Measurements from ENCODE around the gene STON2. TPM values are rescaled to one million over a fixed set of nuclear protein-coding genes. Genes with fewer than 3 reads are reported as not detected.

Gene STON2
- total RNA-seq, 4 donors from 2014 or later = 3.3 to 87.8 (median 11.0) TPM

DNA sequence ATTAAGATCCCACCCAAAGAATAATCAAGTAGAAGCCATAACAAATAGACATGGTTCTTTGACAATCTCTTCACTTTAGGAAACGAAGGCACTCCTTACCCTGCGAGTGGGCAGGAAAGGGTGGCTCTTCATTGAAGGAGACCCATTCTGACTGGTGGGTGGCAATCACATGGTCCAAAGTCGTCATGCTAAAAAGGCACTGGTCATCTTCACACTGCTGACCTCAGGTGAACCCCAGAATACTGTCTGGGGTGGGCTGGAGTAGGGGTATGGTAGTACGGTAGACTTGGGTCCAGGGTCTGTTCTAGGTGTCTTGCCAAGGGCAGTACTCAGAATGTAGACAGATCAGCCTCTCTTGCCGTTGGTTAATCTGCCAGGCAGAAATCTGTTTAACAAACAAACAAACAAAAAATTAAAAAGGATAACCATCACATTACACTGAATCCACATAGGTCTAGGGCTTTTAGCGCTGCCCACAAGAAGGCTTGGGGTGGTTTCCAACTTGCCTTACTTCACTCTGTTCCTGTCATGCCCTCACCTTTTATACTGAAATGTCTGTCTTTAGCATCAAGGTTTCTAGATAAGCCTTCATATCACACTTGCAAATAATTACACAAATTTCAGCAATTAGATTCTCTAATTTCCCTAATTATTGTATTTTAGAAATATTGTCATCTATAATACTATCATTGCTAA, 1.8 kb downstream of the STON2 start:
- no peaks in the 10 kb centered on the region for H3K27me3 ChIP-seq
- intact Hi-C loops (cut with DNase I; ENCODE audit: low total_unique reads) = no loop called here
- no peaks in the 10 kb centered on the region for H3K4me1 ChIP-seq
- no peak overlapping the region for H3K4me3 ChIP-seq
- H3K9me3 ChIP-seq = no peaks in the 10 kb centered on the region
- no peak for DNase-seq
- no peak overlapping the region for H3K27ac ChIP-seq
- TF ChIP-seq, protein P1, sequence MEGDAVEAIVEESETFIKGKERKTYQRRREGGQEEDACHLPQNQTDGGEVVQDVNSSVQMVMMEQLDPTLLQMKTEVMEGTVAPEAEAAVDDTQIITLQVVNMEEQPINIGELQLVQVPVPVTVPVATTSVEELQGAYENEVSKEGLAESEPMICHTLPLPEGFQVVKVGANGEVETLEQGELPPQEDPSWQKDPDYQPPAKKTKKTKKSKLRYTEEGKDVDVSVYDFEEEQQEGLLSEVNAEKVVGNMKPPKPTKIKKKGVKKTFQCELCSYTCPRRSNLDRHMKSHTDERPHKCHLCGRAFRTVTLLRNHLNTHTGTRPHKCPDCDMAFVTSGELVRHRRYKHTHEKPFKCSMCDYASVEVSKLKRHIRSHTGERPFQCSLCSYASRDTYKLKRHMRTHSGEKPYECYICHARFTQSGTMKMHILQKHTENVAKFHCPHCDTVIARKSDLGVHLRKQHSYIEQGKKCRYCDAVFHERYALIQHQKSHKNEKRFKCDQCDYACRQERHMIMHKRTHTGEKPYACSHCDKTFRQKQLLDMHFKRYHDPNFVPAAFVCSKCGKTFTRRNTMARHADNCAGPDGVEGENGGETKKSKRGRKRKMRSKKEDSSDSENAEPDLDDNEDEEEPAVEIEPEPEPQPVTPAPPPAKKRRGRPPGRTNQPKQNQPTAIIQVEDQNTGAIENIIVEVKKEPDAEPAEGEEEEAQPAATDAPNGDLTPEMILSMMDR (IDR thresholded peaks at IDR 0.05) = no peak
- no peak for TF ChIP-seq POLR2A (IDR thresholded peaks at IDR 0.05)
- no peaks in the 10 kb centered on the region for H3K36me3 ChIP-seq

DNA sequence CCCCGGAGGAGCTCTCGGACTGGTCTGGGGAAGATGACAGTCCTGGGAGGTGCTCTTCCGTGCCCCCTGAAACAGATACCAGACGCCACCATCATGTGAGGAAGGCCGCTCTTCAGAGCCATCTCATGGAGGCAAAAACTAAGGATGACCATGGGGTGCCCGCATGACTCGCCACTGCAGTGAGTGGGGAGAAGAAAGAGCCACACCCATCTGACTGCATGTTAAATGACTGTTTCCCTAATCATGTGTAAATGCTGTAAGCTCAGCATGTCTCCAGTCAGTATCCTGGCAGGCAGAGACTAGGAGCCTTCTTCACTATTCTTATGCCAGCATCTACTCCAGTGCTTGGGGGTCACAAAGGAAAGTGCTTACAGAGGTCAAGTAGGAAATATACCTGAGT, 4.0 kb downstream of the STON2 start:
- DNase-seq = no peak
- intact Hi-C loops (cut with DNase I; ENCODE audit: low total_unique reads) = no loop called here
- Histone ChIP-seq H3K27me3 (no peaks in the 10 kb centered on the region), H3K4me1 (no peaks in the 10 kb centered on the region), H3K36me3 (no peaks in the 10 kb centered on the region), H3K27ac (no peak overlapping the region), H3K4me3 (no peak overlapping the region), H3K9me3 (no peaks in the 10 kb centered on the region)
- TF ChIP-seq POLR2A (IDR thresholded peaks at IDR 0.05) = no peak
- TF ChIP-seq, protein P1 (IDR thresholded peaks at IDR 0.05) = no peak

DNA sequence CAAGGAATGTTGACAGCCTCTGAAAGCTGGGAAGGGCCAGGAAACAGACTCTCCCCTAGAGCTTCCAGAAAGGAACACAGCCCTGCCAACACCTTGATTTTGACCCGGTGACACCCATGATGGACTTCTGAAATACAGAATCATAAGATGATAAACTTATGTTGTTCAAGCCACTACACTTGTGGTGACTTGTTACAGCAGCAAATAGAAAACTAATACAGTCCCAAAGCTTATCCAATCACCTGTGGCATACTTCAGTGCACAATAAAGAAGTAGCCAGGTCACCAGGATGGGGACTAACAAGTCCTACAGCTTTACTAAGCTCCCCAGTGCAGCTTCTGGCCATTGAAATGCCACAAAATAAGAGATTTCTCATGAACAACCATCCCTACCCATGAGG, 5.4 kb downstream of the STON2 start:
- intact Hi-C loops (cut with DNase I; ENCODE audit: low total_unique reads) = no loop called here
- no peaks in the 10 kb centered on the region for H3K4me1 ChIP-seq
- no peak overlapping the region for H3K4me3 ChIP-seq
- H3K36me3 ChIP-seq = no peaks in the 10 kb centered on the region
- DNase-seq = no peak
- no peak overlapping the region for H3K27ac ChIP-seq
- H3K27me3 ChIP-seq = no peaks in the 10 kb centered on the region
- TF ChIP-seq POLR2A (IDR thresholded peaks at IDR 0.05) = no peak
- TF ChIP-seq, protein P1 (IDR thresholded peaks at IDR 0.05) = no peak
- H3K9me3 ChIP-seq = no peaks in the 10 kb centered on the region

DNA sequence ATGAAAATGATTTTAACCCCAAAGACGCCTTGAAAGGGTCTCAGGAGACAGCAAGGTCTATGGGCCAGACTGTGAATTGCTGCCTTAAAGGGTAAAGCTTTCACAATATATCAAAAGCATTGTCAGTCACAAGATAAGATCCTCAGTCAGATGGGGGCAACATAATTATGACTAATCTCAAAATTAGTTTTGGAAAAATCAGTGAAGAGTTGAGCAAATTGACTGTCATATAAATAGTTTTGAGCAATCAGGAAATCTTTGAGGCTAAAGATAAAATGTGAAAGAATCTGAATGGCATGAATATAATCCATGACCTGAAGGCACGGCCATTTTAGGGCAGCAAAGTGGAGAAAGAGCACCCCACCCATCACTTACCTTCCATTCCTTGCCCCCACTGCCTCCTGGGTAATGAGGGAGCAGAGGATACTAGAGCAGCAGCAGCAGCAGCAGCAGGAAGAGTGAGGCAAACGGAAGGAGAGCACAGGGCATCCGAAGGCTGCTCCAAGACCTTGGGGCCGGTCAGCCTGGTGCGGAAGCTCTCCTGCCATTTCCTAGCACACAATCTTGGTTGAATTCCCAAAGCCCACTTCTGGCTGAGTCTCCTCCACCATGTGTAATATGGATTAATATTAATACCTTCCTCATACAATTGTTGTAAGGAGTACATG, 7.0 kb downstream of the STON2 start:
- Histone ChIP-seq H3K9me3 (no peaks in the 10 kb centered on the region), H3K27me3 (no peaks in the 10 kb centered on the region), H3K4me3 (no peak overlapping the region), H3K4me1 (no peaks in the 10 kb centered on the region), H3K36me3 (no peaks in the 10 kb centered on the region), H3K27ac (no peak overlapping the region)
- intact Hi-C loops (cut with DNase I; ENCODE audit: low total_unique reads) = no loop called here
- TF ChIP-seq, protein P1 (IDR thresholded peaks at IDR 0.05) = no peak
- no peak for TF ChIP-seq POLR2A (IDR thresholded peaks at IDR 0.05)
- DNase-seq = no peak

DNA sequence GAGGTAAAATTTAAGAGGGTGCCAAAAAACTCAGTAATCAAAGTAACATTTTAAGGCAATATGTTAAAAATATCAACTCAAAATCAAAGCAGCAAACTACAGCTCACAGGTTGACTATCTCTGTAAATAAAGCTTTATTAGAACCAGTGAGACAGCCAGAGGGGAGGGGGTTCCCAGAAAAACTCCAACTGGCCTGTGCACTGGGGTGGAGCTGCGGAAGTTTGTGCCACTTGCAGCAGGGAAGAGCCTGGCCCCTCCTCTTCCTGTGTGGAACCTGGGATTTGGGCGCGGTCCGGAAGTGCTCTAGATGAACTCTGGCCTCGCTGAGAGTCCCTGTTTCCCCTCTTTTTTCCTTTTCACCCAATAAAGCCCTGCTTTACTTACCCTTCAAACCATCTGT, 8.1 kb downstream of the STON2 start:
- Histone ChIP-seq H3K9me3 (no peaks in the 10 kb centered on the region), H3K4me3 (no peak overlapping the region), H3K27me3 (no peaks in the 10 kb centered on the region), H3K27ac (no peak overlapping the region), H3K4me1 (no peaks in the 10 kb centered on the region), H3K36me3 (no peaks in the 10 kb centered on the region)
- intact Hi-C loops (cut with DNase I; ENCODE audit: low total_unique reads) = no loop called here
- TF ChIP-seq, protein P1 (IDR thresholded peaks at IDR 0.05) = no peak
- no peak for TF ChIP-seq POLR2A (IDR thresholded peaks at IDR 0.05)
- DNase-seq = no peak

Data from uterus (tissue), 4 donors.